Cardiac septum (tissue), 1 donor: ENCODE results near the gene BYSL. TPM values are rescaled to one million over a fixed set of nuclear protein-coding genes. Genes with fewer than 3 reads are reported as not detected.
A peak's percentile ranks its signal among the peaks of the same experiment; 100 is the strongest.

Experiments
- DNase-seq: peaks from one replicate; pipeline ENCODE4 v3.0.0-alpha.2; 2020; ENCODE audit warnings: low spot score
- intact Hi-C: fragments of 100-400 bp; cut with DNase I; formaldehyde crosslinking; loops from one replicate; pipeline ENCODE4 v1.14.0; 2022
- total RNA-seq: library from RNA; stranded (reverse); fragmentation: NEBNext Ultra II Directional; extraction: Animal tissue kit (Norgen Biotek cat#: 25700); gene quantifications from one replicate; pipeline ENCODE4 v1.2.1, GENCODE V29; 2021
- donor health status: DM: no; HTN: no; CAD: no.

Gene BYSL
- total RNA-seq, 1 donor from 2014 or later = 11.3 TPM

DNA sequence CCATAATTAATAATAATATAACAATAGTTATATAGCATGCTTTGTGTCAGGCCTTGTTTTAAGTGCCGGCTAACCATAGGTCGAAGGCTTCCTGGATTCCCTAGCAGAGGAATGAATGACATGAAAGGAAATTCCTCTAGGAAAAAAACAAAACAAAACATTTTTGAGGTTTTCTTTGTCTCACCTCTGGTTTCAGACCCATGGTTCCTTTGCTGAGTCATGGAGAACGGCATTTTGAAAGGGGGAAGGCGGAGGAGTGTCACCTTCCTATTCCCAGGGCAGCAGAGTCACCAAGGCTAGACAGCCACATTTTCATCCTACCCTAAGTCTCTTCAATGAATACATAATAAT, 45.6 kb downstream of the BYSL start:
- intact Hi-C loops = no loop called here

DNA sequence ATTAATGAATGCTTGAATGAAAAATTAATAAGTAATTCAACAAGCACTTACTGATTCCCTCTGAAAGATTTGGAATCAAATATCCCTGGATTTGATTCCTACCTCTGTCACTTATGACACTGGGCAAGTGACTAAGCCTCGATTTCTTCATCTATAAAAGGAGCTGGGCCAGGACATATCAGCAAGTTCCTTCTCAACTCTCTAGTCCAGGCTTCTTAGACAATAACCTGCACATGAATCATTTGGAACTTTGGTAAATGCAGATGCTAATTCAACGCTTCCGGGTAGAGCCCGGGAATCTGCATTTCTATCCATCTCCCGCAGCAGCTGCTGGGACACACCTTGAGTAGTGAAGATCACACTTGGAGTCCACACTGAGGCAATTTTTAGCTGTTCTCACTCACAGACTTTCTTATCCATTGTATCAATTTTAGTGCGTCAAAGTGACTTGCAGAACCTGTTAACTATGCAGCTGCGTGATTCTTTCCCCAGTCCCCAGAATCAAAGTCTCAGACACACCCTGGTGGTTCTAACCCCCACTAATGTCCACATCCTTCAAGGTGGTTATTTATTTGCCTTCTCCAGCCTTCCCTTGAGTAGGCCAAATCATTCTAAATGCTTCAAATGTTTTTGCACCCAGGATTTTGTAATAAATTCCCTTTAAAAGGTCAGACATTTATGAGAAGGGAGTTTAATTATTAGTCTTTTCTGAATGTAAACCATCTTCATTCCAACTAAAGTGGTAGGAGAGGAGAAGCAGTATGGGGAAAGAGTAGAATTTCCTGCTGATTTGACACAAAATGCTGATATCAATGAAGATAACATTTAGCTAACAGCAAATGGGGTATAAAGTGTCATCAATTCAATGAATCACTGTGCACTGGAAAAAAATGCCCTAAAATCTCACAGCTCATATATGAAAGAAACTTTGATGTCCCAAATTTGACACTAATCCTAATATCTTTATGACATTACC, 46.3 kb downstream of the BYSL start:
- no peak for DNase-seq
- intact Hi-C loops = no loop called here

More for the DNA sequence above, 45.6 kb downstream of the BYSL start:
- DNase-seq = peak; percentile 9

DNA sequence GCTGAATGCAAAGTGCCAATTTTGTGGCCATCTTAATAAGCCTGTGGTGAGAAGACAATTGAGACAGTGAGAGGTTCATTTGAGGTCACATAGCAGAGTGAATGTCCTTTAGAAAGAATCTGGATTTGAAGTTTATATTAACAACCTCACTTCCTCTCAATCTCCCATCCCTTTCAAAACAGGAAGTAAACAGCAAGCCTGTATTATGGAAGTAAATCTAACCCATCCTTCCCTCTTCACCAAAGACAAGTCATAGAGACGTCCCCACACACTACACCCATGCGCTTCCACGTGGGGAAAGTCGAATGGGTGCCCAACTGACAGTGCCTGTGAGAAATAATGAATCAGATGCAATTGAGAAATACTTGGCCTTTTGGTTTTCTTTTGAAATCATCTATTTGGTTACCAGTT, 49.1 kb downstream of the BYSL start:
- DNase-seq = no peak
- intact Hi-C loops = no loop called here

DNA sequence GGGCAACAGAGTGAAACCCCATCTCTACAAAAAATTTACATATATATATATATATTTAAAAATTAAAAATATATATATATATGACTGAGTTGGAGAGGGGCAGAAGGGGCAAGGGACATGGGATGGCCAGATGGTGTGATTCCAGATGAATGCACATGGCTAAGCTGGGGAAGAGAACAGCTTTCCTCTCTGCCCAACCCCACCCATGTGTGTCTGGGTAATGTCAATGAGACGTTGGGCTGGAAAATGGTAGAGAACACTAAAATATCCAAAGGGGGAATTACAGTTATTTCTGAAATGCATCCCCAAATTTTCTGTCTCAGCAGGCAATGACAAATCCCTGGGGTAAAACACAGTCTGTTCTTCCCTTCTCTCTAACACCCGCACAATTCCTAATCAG, 51.5 kb downstream of the BYSL start:
- intact Hi-C loops = no loop called here
- no peak for DNase-seq

DNA sequence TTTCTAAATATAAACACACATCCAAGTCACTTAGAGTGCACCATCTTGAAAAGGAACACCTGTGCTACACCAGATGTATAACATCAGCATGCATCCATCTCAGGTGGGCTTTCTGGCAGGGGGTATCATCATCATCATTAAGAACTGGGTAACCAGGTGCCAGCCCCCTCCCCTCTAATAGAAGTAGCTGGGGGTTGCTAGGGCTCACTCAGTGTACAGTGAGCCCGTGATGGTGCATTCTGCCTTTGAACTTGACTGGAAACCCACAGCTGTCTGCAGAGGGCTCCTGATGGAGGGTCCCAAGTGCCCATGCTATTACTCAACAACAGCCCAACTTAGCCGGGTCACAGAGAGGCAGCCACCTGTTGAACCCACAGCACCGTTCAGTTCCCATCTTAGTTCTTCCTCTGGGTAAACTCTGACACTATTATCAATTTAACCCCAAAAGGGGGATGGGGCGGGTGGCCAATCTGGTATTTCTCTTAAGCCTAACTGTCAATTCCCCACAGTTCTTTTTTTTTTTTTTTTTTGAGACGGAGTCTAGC, 53.1 kb downstream of the BYSL start:
- intact Hi-C loops = no loop called here
- DNase-seq = no peak

DNA sequence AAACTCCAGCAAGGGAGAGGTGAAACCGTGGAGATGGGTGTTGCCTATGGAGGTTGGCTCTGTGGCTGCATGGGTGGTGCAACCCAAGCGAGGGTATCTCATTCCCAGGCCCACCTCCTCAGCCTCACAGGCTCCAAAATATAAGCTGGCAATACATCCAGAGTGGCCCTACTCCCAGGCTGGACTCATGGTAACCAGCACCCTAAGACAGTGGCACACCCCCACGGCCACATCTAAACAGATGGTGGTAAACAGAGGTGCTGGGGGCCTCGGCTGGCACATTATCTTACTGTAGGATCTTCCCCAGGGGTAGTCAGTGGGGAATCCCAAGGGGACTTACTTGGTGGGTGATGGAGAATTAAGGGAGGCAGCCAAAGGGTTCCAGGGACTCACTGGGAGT, 54.0 kb downstream of the BYSL start:
- no peak for DNase-seq
- intact Hi-C loops = no loop called here

DNA sequence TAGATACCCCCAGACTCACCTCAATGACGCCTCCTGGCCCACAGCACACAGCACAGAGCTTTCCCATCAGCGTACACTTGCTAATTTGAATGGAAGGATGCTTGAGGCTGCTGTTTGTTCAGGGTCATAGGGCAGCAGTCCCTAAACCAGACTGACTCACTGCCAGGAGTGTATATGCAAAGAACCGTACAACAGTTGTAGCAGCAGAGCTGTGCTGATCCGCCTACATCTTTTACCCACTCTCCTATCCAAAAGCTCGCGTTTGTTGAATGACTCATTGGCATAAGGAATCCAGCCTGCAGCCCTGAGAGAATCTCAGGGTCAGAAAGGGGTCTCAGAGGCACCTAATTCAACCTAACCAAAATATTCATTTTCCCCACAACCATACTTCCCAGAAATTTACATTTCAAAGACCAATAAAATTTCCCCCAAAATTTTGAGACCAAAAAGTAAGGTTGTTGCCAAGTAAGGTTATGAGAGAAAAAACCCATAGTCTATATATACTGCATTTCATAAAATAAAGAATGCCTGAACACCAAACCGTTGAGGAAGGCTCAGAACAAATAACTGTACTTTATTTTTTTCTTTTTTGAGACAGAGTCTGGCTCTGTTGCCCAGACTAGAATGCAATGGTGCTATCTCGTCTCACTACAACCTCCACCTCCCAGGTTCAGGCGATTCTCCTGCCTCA, 55.6 kb downstream of the BYSL start:
- intact Hi-C loops = no loop called here
- no peak for DNase-seq

Other genes with a start within 250 kb of the BYSL start
- 45.6 TPM for gene TFEB, start 185.9 kb upstream of the BYSL start, total RNA-seq
- not detected for gene PGC, start 174.1 kb upstream of the BYSL start, total RNA-seq
- gene FRS3, start 141.6 kb upstream of the BYSL start, total RNA-seq = 5.7 TPM
- gene PRICKLE4, start 140.7 kb upstream of the BYSL start, total RNA-seq = 1.7 TPM
- 127 TPM for gene TOMM6, start 133.8 kb upstream of the BYSL start, total RNA-seq
- gene USP49, start 26.1 kb upstream of the BYSL start, total RNA-seq = 1.7 TPM
- gene MED20, start 360 bp upstream of the BYSL start, total RNA-seq = 16.5 TPM
- gene CCND3, start 20.3 kb downstream of the BYSL start, total RNA-seq = 33.5 TPM
- gene TAF8, start 129.0 kb downstream of the BYSL start, total RNA-seq = 22.3 TPM
- 1.3 TPM for gene C6orf132, start 221.1 kb downstream of the BYSL start, total RNA-seq